Testis (tissue), 3 donors: ENCODE measurements around the gene DCLK1. TPM values are rescaled to one million over a fixed set of nuclear protein-coding genes. Genes with fewer than 3 reads are reported as not detected.
A peak's percentile ranks its signal among the peaks of the same experiment; 100 is the strongest.

Source experiments
- DNase-seq: peaks from one replicate; pipeline ENCODE4 v3.0.0-alpha.2; 2019
- H3K27ac ChIP-seq, 2 donors: fragments of 200-600 bp; sonication (generic); one replicate each; pipeline ENCODE4 v1.5.1; 2019
- H3K27me3 ChIP-seq: fragments of 200-600 bp; sonication (generic); one replicate; pipeline ENCODE4 v1.5.1; 2019
- H3K36me3 ChIP-seq: fragments of 200-600 bp; sonication (generic); one replicate; pipeline ENCODE4 v1.5.1; 2017; ENCODE audit warnings: low read depth; ENCODE audit errors: missing control alignments
- H3K4me1 ChIP-seq: fragments of 200-600 bp; sonication (generic); one replicate; pipeline ENCODE4 v1.5.1; 2019
- H3K4me3 ChIP-seq, 2 donors: fragments of 200-600 bp; sonication (generic); one replicate each; pipeline ENCODE4 v1.5.1; 2017 to 2019
- H3K9me3 ChIP-seq: fragments of 200-600 bp; sonication (generic); one replicate; pipeline ENCODE4 v1.5.1; 2017
- CTCF ChIP-seq, 3 experiments: fragments of 450-650 bp in 2 of 3; fragments of 200-600 bp in 1 of 3; sonication (generic) in 1 of 3; IDR thresholded peaks; one replicate each; pipeline ENCODE4 v1.5.1; 2016 to 2019; ENCODE audit warnings: antibody characterized with exemption in 3 of 3, mild to moderate bottlenecking in 2 of 3, moderate library complexity in 1 of 3
- POLR2A ChIP-seq: fragments of 450-650 bp; IDR thresholded peaks from one replicate; pipeline ENCODE4 v1.6.1; 2017; ENCODE audit warnings: antibody characterized with exemption, mild to moderate bottlenecking, moderate library complexity
- WGBS, 2 donors: methylation state at CpG; one replicate each; pipeline ENCODE4 v1.1.5; 2018; 5-methylcytosine and 5-hydroxymethylcytosine counted together
- intact Hi-C: fragments of 100-400 bp; cut with DNase I; formaldehyde crosslinking; loops from one replicate; pipeline ENCODE4 v1.15.1; 2023; ENCODE audit warnings: low total_unique reads
- polyA plus RNA-seq: library from polyadenylated mRNA; stranded (reverse); fragments of 350-450 nt; fragmentation: Illumina TruSeq; extraction: RNeasy Lipid Tissue Mini Kit (QIAGEN cat#74804); gene quantifications from one replicate; pipeline ENCODE4 v1.2.3, GENCODE V29; 2014; ENCODE audit warnings: low read depth, low replicate concordance; ENCODE audit not compliant: insufficient read depth
- total RNA-seq, 2 donors: library from RNA; depleted of rRNA; stranded (reverse); fragments of >200 nt; gene quantifications; one replicate each; pipeline ENCODE4 v1.2.3, GENCODE V29; 2016

Gene DCLK1
- total and polyA plus RNA-seq, 3 donors from 2014 or later, result 4.5 to 8.9 (median 4.9) TPM

GRCh38 chr13:36166046-36166445 lies 34.9 kb upstream of the DCLK1 start:
- Histone ChIP-seq H3K4me3 (no peak overlapping the region), H3K4me1 (peaks cover 4% of the 10 kb centered on the region), H3K9me3 (no peaks in the 10 kb centered on the region), H3K27me3 (no peaks in the 10 kb centered on the region), H3K27ac (no peak overlapping the region), H3K36me3 (no peaks in the 10 kb centered on the region)
- intact Hi-C loops, result no loop called here
- 89 to 94% methylated on average over 5 of the region's 5 CpGs for WGBS, 2 donors
- no peak for DNase-seq
- TF ChIP-seq POLR2A, result no peak
- TF ChIP-seq CTCF (IDR thresholded peaks at IDR 0.05), result no peak

- no peaks in the 10 kb centered on the region for H3K9me3 ChIP-seq
- intact Hi-C loops, result no loop called here
- WGBS, 2 donors, result 32 to 42% methylated on average over 7 of the region's 7 CpGs
- no peak overlapping the region for H3K4me3 ChIP-seq
- no peaks in the 10 kb centered on the region for H3K36me3 ChIP-seq
- H3K27ac ChIP-seq, result no peak overlapping the region
- H3K27me3 ChIP-seq, result no peaks in the 10 kb centered on the region
- TF ChIP-seq POLR2A (no peak), CTCF (IDR thresholded peaks at IDR 0.05) (no peak)
- peak; percentile 58 for DNase-seq
- H3K4me1 ChIP-seq, result peaks cover 4% of the 10 kb centered on the region
These were observed 32.7 kb upstream of the DCLK1 start for GRCh38 chr13:36163809-36164308.

- WGBS, 2 donors, result 82 to 84% methylated on average over 6 of the region's 6 CpGs
- H3K27ac ChIP-seq, result no peak overlapping the region
- H3K27me3 ChIP-seq, result no peaks in the 10 kb centered on the region
- no peaks in the 10 kb centered on the region for H3K36me3 ChIP-seq
- DNase-seq, result no peak
- no peak overlapping the region for H3K4me3 ChIP-seq
- H3K9me3 ChIP-seq, result no peaks in the 10 kb centered on the region
- TF ChIP-seq CTCF (IDR thresholded peaks at IDR 0.05), result no peak
- intact Hi-C loops, result no loop called here
- H3K4me1 ChIP-seq, result peaks cover 4% of the 10 kb centered on the region
These were observed 32.1 kb upstream of the DCLK1 start for GRCh38 chr13:36163286-36163685.

GRCh38 chr13:36160297-36160696 lies 29.1 kb upstream of the DCLK1 start:
- TF ChIP-seq CTCF (IDR thresholded peaks at IDR 0.05), result no peak
- no peak for TF ChIP-seq POLR2A
- Histone ChIP-seq H3K27ac (no peak overlapping the region), H3K27me3 (no peaks in the 10 kb centered on the region), H3K4me1 (peaks cover 4% of the 10 kb centered on the region), H3K36me3 (no peaks in the 10 kb centered on the region), H3K9me3 (no peaks in the 10 kb centered on the region), H3K4me3 (no peak overlapping the region)
- no peak for DNase-seq
- 76 to 80% methylated on average over 4 of the region's 4 CpGs for WGBS, 2 donors
- intact Hi-C loops, result no loop called here

- TF ChIP-seq CTCF (IDR thresholded peaks at IDR 0.05) (no peak), POLR2A (no peak)
- WGBS, 2 donors, result 82 to 94% methylated on average over 4 of the region's 4 CpGs
- H3K36me3 ChIP-seq, result no peaks in the 10 kb centered on the region
These were observed 27.4 kb upstream of the DCLK1 start for GRCh38 chr13:36158611-36159010.

More at GRCh38 chr13:36158611-36159010, 27.4 kb upstream of the DCLK1 start:
- Histone ChIP-seq H3K9me3 (no peaks in the 10 kb centered on the region), H3K4me1 (peaks cover under 1% of the 10 kb centered on the region), H3K4me3 (no peak overlapping the region), H3K27ac (no peak overlapping the region), H3K27me3 (no peaks in the 10 kb centered on the region)
- no peak for DNase-seq
- intact Hi-C loops, result no loop called here
